Activated T-cell treated with anti-CD3 and anti-CD28 coated beads for 48 hours (primary cell): ENCODE results near the gene PRKCE.

Experiments used
- DNase-seq: peaks from one replicate; pipeline ENCODE4 v3.0.0-alpha.2; 2020; ENCODE audit warnings: low read depth

Gene PRKCE

GRCh38 chr2:45992741-45993475 is 341.4 kb downstream of the PRKCE start:
- DNase-seq: no peak

GRCh38 chr2:45993476-45993991 is 342.1 kb downstream of the PRKCE start:
- DNase-seq: peak; percentile 33

- DNase-seq: no peak
Measured at GRCh38 chr2:45994060-45994459, 342.6 kb downstream of the PRKCE start.

- DNase-seq: no peak
Measured at GRCh38 chr2:46000660-46001059, 349.2 kb downstream of the PRKCE start.

GRCh38 chr2:46001290-46001689 is 349.8 kb downstream of the PRKCE start:
- no peak for DNase-seq

GRCh38 chr2:46001741-46002506 is 350.4 kb downstream of the PRKCE start:
- no peak for DNase-seq

- no peak for DNase-seq
Measured at GRCh38 chr2:46002507-46002883, 351.0 kb downstream of the PRKCE start.

GRCh38 chr2:46002947-46003346 is 351.5 kb downstream of the PRKCE start:
- no peak for DNase-seq

- no peak for DNase-seq
Measured at GRCh38 chr2:46003903-46004473, 352.5 kb downstream of the PRKCE start.

- no peak for DNase-seq
Measured at GRCh38 chr2:46006473-46007025, 355.1 kb downstream of the PRKCE start.

- no peak for DNase-seq
Measured at GRCh38 chr2:46007412-46007811, 355.9 kb downstream of the PRKCE start.

- no peak for DNase-seq
Measured at GRCh38 chr2:46008091-46008870, 356.8 kb downstream of the PRKCE start.

- no peak for DNase-seq
Measured at GRCh38 chr2:46009315-46009714, 357.8 kb downstream of the PRKCE start.

- DNase-seq: no peak
Measured at GRCh38 chr2:46009772-46010171, 358.3 kb downstream of the PRKCE start.

GRCh38 chr2:46010223-46010924 is 358.9 kb downstream of the PRKCE start:
- DNase-seq: no peak

GRCh38 chr2:46010925-46011490 is 359.5 kb downstream of the PRKCE start:
- no peak for DNase-seq

GRCh38 chr2:46012618-46013240 is 361.3 kb downstream of the PRKCE start:
- no peak for DNase-seq

GRCh38 chr2:46013726-46014125 is 362.3 kb downstream of the PRKCE start:
- DNase-seq: no peak

- DNase-seq: no peak
Measured at GRCh38 chr2:46014911-46015654, 363.6 kb downstream of the PRKCE start.

- no peak for DNase-seq
Measured at GRCh38 chr2:46015671-46016070, 364.2 kb downstream of the PRKCE start.
